ENCODE results near the gene CSNK1G2.
A peak's percentile ranks its signal among the peaks of the same experiment; 100 is the strongest.

CSNK1G2 gene

DNA sequence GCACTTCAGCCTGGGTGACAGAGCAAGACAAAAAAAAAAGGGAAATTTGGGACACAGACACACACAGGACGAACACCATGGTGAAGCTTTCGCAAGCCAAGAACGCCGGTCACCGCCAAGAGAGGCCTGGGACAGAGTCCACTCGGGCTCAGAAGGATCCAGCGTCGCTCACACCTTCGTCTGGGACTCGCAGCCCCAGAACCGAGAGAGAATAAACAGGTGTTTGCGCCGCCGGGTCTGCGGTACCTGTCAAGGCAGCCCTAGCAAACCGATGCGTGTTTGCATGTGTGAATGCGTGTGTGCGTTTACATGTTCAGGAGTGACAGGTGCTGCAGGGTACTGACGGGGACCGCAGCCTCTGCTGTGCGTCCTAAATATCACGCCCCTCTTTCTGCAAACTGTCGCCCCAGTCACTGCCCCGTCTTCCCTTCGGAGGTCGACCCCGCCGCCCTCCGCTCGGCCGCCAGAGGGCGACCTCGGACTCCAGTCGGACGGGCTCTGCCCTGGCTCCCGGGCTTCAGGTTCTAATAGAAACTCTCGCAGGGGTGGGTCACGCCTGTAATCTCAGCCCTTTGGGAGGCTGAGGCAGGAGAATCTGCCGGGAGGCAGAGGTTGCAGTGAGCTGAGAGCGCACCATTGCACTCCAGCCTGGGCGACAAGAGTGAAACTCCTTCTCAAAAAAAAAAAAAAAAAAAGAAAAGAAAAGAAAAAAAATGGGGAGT lies 11.8 kb upstream of the CSNK1G2 start:
- Histone ChIP-seq H3K9ac (ENCODE audit: low read length) (peak overlapping the region; percentile 74), H3K4me3 (ENCODE audit: insufficient read depth in 1 of 2, low read depth in 1 of 2, low read length in 2 of 2) (peak overlapping the region in 1 of 2 experiments; percentile 76), H3K23ac (ENCODE audit: low read length in 2 of 2) (no peak overlapping the region), H2AFZ (ENCODE audit: low read depth, low read length) (peak overlapping the region; percentile 74), H2BK15ac (ENCODE audit: low read depth, poor library complexity, severe bottlenecking) (no peak overlapping the region), H3K14ac (ENCODE audit: low read length in 2 of 2) (no peak overlapping the region), H3K27me3 (ENCODE audit: control insufficient read depth in 1 of 2, insufficient read depth in 1 of 2, low read length in 2 of 2) (no peaks in the 10 kb centered on the region), H2BK12ac (ENCODE audit: low read length in 2 of 2) (no peak overlapping the region), H3K79me1 (replicated peaks; ENCODE audit: low read length, poor library complexity, severe bottlenecking) (no peaks in the 10 kb centered on the region), H3K4me2 (ENCODE audit: low read length, poor library complexity, severe bottlenecking) (peak overlapping the region; percentile 61), H2BK120ac (ENCODE audit: low read depth, low read length) (no peak overlapping the region), H3K4me1 (ENCODE audit: control insufficient read depth, insufficient read depth, low read depth, low read length) (peaks cover 9% of the 10 kb centered on the region), H3K4ac (ENCODE audit: low read depth in 1 of 2, low read length in 2 of 2) (no peak overlapping the region), H3K27ac (ENCODE audit: low read length, poor library complexity, severe bottlenecking) (no peak overlapping the region), H3K9me3 (ENCODE audit: control insufficient read depth, low read length) (no peaks in the 10 kb centered on the region), H4K8ac (ENCODE audit: low read length) (peak overlapping the region; percentile 59), H3K36me3 (ENCODE audit: control insufficient read depth in 1 of 2, insufficient read depth in 2 of 2, low read depth in 1 of 2, low read length in 2 of 2) (peaks cover 8 to 21% of the 10 kb centered on the region in 2 experiments), H2BK5ac (ENCODE audit: low read depth, low read length, poor library complexity, severe bottlenecking) (no peak overlapping the region), H3K18ac (ENCODE audit: low read depth in 1 of 2, low read length in 2 of 2) (no peak overlapping the region), H2AK5ac (ENCODE audit: low read length, severe bottlenecking) (no peak overlapping the region), H4K91ac (ENCODE audit: low read length) (no peak overlapping the region)
- peak; percentile 76 for DNase-seq
- WGBS: 21% methylated on average over 34 of the region's 42 CpGs

DNA sequence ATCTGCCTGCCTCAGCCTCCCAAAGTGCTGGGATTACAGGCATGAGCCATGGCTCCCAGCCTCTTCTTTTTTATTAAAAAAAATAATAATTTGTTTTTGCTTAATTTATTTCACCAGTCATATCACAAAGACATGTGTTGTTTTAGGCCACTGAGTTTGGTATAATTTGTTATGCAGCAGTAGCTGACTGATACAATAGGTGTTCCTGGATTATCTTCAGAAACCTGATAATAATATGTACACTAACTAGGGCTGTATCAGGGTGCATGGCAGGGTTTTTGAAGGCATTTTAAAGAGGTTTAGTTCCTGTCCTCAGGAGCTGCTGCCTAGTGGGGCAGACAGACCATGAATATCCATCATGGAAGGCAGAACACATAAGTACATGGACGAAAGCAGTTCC lies 9.5 kb upstream of the CSNK1G2 start:
- Histone ChIP-seq H3K23ac (ENCODE audit: low read length in 2 of 2) (no peak overlapping the region), H4K8ac (ENCODE audit: low read length) (no peak overlapping the region), H3K9ac (ENCODE audit: low read length) (no peak overlapping the region), H3K14ac (ENCODE audit: low read length in 2 of 2) (no peak overlapping the region), H2BK5ac (ENCODE audit: low read depth, low read length, poor library complexity, severe bottlenecking) (no peak overlapping the region), H3K18ac (ENCODE audit: low read depth in 1 of 2, low read length in 2 of 2) (no peak overlapping the region), H3K4me2 (ENCODE audit: low read length, poor library complexity, severe bottlenecking) (no peak overlapping the region), H3K79me1 (replicated peaks; ENCODE audit: low read length, poor library complexity, severe bottlenecking) (no peaks in the 10 kb centered on the region), H2AK5ac (ENCODE audit: low read length, severe bottlenecking) (no peak overlapping the region), H2BK120ac (ENCODE audit: low read depth, low read length) (no peak overlapping the region), H4K91ac (ENCODE audit: low read length) (no peak overlapping the region), H2AFZ (ENCODE audit: low read depth, low read length) (no peak overlapping the region), H3K4ac (ENCODE audit: low read depth in 1 of 2, low read length in 2 of 2) (no peak overlapping the region), H3K36me3 (ENCODE audit: control insufficient read depth in 1 of 2, insufficient read depth in 2 of 2, low read depth in 1 of 2, low read length in 2 of 2) (no peaks in the 10 kb centered on the region), H3K9me3 (ENCODE audit: control insufficient read depth, low read length) (peaks cover 4% of the 10 kb centered on the region), H3K4me3 (ENCODE audit: insufficient read depth in 1 of 2, low read depth in 1 of 2, low read length in 2 of 2) (no peak overlapping the region), H2BK12ac (ENCODE audit: low read length in 2 of 2) (no peak overlapping the region), H3K27me3 (ENCODE audit: control insufficient read depth in 1 of 2, insufficient read depth in 1 of 2, low read length in 2 of 2) (no peaks in the 10 kb centered on the region), H2BK15ac (ENCODE audit: low read depth, poor library complexity, severe bottlenecking) (no peak overlapping the region), H3K4me1 (ENCODE audit: control insufficient read depth, insufficient read depth, low read depth, low read length) (peaks cover 11% of the 10 kb centered on the region), H3K27ac (ENCODE audit: low read length, poor library complexity, severe bottlenecking) (no peak overlapping the region)
- no peak for DNase-seq
- WGBS: 100% methylated on average over 1 of the region's 1 CpG

DNA sequence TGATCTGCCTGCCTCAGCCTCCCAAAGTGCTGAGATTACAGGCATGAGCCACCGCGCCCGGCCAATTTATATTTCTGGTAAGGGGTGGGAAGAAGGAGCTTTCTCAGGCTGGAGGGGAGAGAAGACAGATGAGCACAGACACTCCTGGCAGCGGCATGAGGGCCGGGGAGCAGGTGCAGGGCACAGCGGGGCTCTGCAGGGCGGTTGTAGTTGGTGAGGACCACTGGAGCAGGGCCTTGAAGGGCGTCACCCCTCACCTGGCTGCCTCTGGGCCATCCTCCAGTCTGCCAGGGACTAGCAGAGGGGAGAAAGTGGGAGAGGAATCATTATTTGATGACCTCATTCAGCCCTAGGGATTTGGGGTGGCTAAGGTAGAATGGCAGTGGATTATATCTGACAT lies 8.6 kb upstream of the CSNK1G2 start:
- Histone ChIP-seq H3K27me3 (ENCODE audit: control insufficient read depth in 1 of 2, insufficient read depth in 1 of 2, low read length in 2 of 2) (no peaks in the 10 kb centered on the region), H3K79me1 (replicated peaks; ENCODE audit: low read length, poor library complexity, severe bottlenecking) (peaks cover 2% of the 10 kb centered on the region), H3K9me3 (ENCODE audit: control insufficient read depth, low read length) (peaks cover 4% of the 10 kb centered on the region), H2BK120ac (ENCODE audit: low read depth, low read length) (no peak overlapping the region), H3K23ac (ENCODE audit: low read length in 2 of 2) (no peak overlapping the region), H3K4me2 (ENCODE audit: low read length, poor library complexity, severe bottlenecking) (no peak overlapping the region), H2AK5ac (ENCODE audit: low read length, severe bottlenecking) (no peak overlapping the region), H3K36me3 (ENCODE audit: control insufficient read depth in 1 of 2, insufficient read depth in 2 of 2, low read depth in 1 of 2, low read length in 2 of 2) (peaks cover 0 to 6% of the 10 kb centered on the region in 2 experiments), H3K14ac (ENCODE audit: low read length in 2 of 2) (no peak overlapping the region), H4K8ac (ENCODE audit: low read length) (no peak overlapping the region), H3K18ac (ENCODE audit: low read depth in 1 of 2, low read length in 2 of 2) (no peak overlapping the region), H4K91ac (ENCODE audit: low read length) (no peak overlapping the region), H2AFZ (ENCODE audit: low read depth, low read length) (no peak overlapping the region), H2BK5ac (ENCODE audit: low read depth, low read length, poor library complexity, severe bottlenecking) (no peak overlapping the region), H3K9ac (ENCODE audit: low read length) (no peak overlapping the region), H2BK12ac (ENCODE audit: low read length in 2 of 2) (no peak overlapping the region), H3K4me1 (ENCODE audit: control insufficient read depth, insufficient read depth, low read depth, low read length) (peaks cover 12% of the 10 kb centered on the region), H3K4ac (ENCODE audit: low read depth in 1 of 2, low read length in 2 of 2) (no peak overlapping the region), H2BK15ac (ENCODE audit: low read depth, poor library complexity, severe bottlenecking) (no peak overlapping the region), H3K4me3 (ENCODE audit: insufficient read depth in 1 of 2, low read depth in 1 of 2, low read length in 2 of 2) (no peak overlapping the region), H3K27ac (ENCODE audit: low read length, poor library complexity, severe bottlenecking) (no peak overlapping the region)
- no peak for DNase-seq
- WGBS: 83% methylated on average over 8 of the region's 8 CpGs

DNA sequence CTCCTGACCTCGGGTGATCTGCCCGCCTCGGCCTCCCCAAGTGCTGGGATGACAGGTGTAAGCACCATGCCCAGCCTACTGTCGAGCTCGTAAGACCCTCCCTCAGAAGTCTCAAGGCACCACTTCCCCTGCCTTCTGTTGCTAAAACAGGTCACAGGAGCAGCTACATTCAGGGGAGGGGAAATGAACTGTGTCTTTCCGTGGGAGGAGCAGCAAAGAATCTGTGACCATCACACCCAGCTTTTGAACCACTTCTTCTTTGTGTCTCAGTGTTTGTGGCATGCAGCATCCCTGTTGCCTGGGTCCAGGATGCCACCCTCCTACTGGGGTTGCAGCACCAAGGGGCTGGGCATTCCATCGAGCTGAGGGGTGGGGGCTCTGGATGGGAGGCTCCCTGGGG lies 7.7 kb upstream of the CSNK1G2 start:
- H3K18ac ChIP-seq (ENCODE audit: low read depth in 1 of 2, low read length in 2 of 2): no peak overlapping the region
- H3K23ac ChIP-seq (ENCODE audit: low read length in 2 of 2): no peak overlapping the region
- H3K79me1 ChIP-seq (replicated peaks; ENCODE audit: low read length, poor library complexity, severe bottlenecking): peaks cover 2% of the 10 kb centered on the region
- no peak overlapping the region for H3K14ac ChIP-seq (ENCODE audit: low read length in 2 of 2)
- H2BK15ac ChIP-seq (ENCODE audit: low read depth, poor library complexity, severe bottlenecking): no peak overlapping the region
- no peak overlapping the region for H3K27ac ChIP-seq (ENCODE audit: low read length, poor library complexity, severe bottlenecking)
- no peak overlapping the region for H2AFZ ChIP-seq (ENCODE audit: low read depth, low read length)
- H2BK5ac ChIP-seq (ENCODE audit: low read depth, low read length, poor library complexity, severe bottlenecking): no peak overlapping the region
- no peak overlapping the region for H3K4me3 ChIP-seq (ENCODE audit: insufficient read depth in 1 of 2, low read depth in 1 of 2, low read length in 2 of 2)
- H3K36me3 ChIP-seq (ENCODE audit: control insufficient read depth in 1 of 2, insufficient read depth in 2 of 2, low read depth in 1 of 2, low read length in 2 of 2): peaks cover 0 to 7% of the 10 kb centered on the region in 2 experiments
- no peaks in the 10 kb centered on the region for H3K27me3 ChIP-seq (ENCODE audit: control insufficient read depth in 1 of 2, insufficient read depth in 1 of 2, low read length in 2 of 2)
- H3K9me3 ChIP-seq (ENCODE audit: control insufficient read depth, low read length): peaks cover 4% of the 10 kb centered on the region
- H3K4me2 ChIP-seq (ENCODE audit: low read length, poor library complexity, severe bottlenecking): no peak overlapping the region
- H4K8ac ChIP-seq (ENCODE audit: low read length): no peak overlapping the region
- peaks cover 12% of the 10 kb centered on the region for H3K4me1 ChIP-seq (ENCODE audit: control insufficient read depth, insufficient read depth, low read depth, low read length)
- no peak overlapping the region for H3K4ac ChIP-seq (ENCODE audit: low read depth in 1 of 2, low read length in 2 of 2)
- WGBS: 92% methylated on average over 5 of the region's 7 CpGs
- H2AK5ac ChIP-seq (ENCODE audit: low read length, severe bottlenecking): no peak overlapping the region
- H3K9ac ChIP-seq (ENCODE audit: low read length): no peak overlapping the region
- no peak overlapping the region for H2BK12ac ChIP-seq (ENCODE audit: low read length in 2 of 2)
- no peak for DNase-seq
- no peak overlapping the region for H4K91ac ChIP-seq (ENCODE audit: low read length)
- no peak overlapping the region for H2BK120ac ChIP-seq (ENCODE audit: low read depth, low read length)

Data from mesenchymal stem cell (in vitro differentiated cells and primary cell).